Panc1 (cell line): ENCODE results near the gene PARD6G. TPM values are rescaled to one million over a fixed set of nuclear protein-coding genes. Genes with fewer than 3 reads are reported as not detected.

Experiments
- ATAC-seq: fragments of 200-7000 bp; cut with Tn5 transposase; 2 replicates; pipeline ENCODE4 v1.9.1; 2020; ENCODE audit warnings: mild to moderate bottlenecking, moderate library complexity
- BruUV-seq: library from RNA; stranded (reverse); fragments of 400-500 nt; replicated peaks from 2 replicates; lab custom pipeline; 2021; lab: Mats Ljungman, UMichigan
- CTCF ChIA-PET: fragments of 300-600 bp; sonication (Branson Sonifier 250); formaldehyde crosslinking; loops from one replicate; lab custom pipeline; 2022; ENCODE audit warnings: antibody characterized with exemption; lab: Charles Lee
- POLR2A ChIA-PET: fragments of 300-600 bp; sonication (Branson Sonifier 250); formaldehyde crosslinking; loops from one replicate; lab custom pipeline; 2022; ENCODE audit warnings: antibody characterized with exemption; lab: Charles Lee
- DNase-seq: peaks from one replicate; pipeline ENCODE4 v3.0.0-alpha.2; 2010; ENCODE audit warnings: low read depth, low spot score
- H3K27ac ChIP-seq: 2 replicates; pipeline ENCODE4 v1.5.1; 2011; ENCODE audit warnings: mild to moderate bottlenecking, low read length, inconsistent platforms
- H3K27me3 ChIP-seq: fragments of 200-500 bp; sonication (Bioruptor generic); 2 replicates; pipeline ENCODE4 v1.6.0; 2014; ENCODE audit warnings: low read length, inconsistent platforms; ENCODE audit not compliant: control insufficient read depth, insufficient read depth
- H3K36me3 ChIP-seq: fragments of 200-500 bp; sonication (Bioruptor generic); 2 replicates; pipeline ENCODE4 v1.5.1; 2014; ENCODE audit warnings: inconsistent platforms, mild to moderate bottlenecking, low read length, moderate library complexity; ENCODE audit not compliant: control insufficient read depth, insufficient read depth
- H3K4me1 ChIP-seq: 2 replicates; pipeline ENCODE4 v1.5.1; 2011; ENCODE audit warnings: inconsistent platforms, mild to moderate bottlenecking, low read length, moderate library complexity; ENCODE audit not compliant: control insufficient read depth, insufficient read depth
- H3K4me3 ChIP-seq, 2 experiments: 2 replicates each; pipeline ENCODE4 v1.5.1; 2011 to 2012; ENCODE audit warnings: low read depth in 2 of 2, low read length in 2 of 2, mild to moderate bottlenecking in 2 of 2, inconsistent platforms in 1 of 2, moderate library complexity in 1 of 2
- H3K9me3 ChIP-seq: fragments of 200-500 bp; sonication (Bioruptor generic); 2 replicates; pipeline ENCODE4 v1.5.1; 2014; ENCODE audit warnings: low read depth, mild to moderate bottlenecking, inconsistent platforms, low read length, moderate library complexity; ENCODE audit not compliant: control insufficient read depth, insufficient read depth
- CTCF ChIP-seq: fragments of 450-650 bp; IDR thresholded peaks from 2 replicates; pipeline ENCODE4 v1.5.1; 2017; ENCODE audit warnings: mild to moderate bottlenecking
- POLR2AphosphoS5 ChIP-seq: IDR thresholded peaks from 2 replicates; pipeline ENCODE4 v1.6.1; 2012; ENCODE audit warnings: mild to moderate bottlenecking, low read depth, low read length, moderate library complexity
- REST ChIP-seq, 2 experiments: IDR thresholded peaks; 2 replicates each; pipeline ENCODE4 v1.6.1; 2011 to 2012; ENCODE audit warnings: low read depth in 2 of 2, control low read depth in 1 of 2, low read length in 1 of 2, mild to moderate bottlenecking in 1 of 2, moderate library complexity in 1 of 2; ENCODE audit not compliant: insufficient read depth in 1 of 2
- SIN3A ChIP-seq: IDR thresholded peaks from 2 replicates; pipeline ENCODE4 v1.6.1; 2012; ENCODE audit warnings: low read depth, mild to moderate bottlenecking, low read length, moderate library complexity, borderline replicate concordance; ENCODE audit not compliant: insufficient read depth
- TCF7L2 ChIP-seq: IDR thresholded peaks from 2 replicates; pipeline ENCODE4 v1.6.1; 2011; ENCODE audit warnings: mild to moderate bottlenecking, low read depth, low read length, inconsistent platforms
- in situ Hi-C: cut with HindIII; loops from 2 replicates; pipeline ENCODE4 v1.10.0; 2016; ENCODE audit warnings: low sequenced_read_pairs, low pct_unique_long_range_greater_than_20kb
- intact Hi-C: fragments of 100-400 bp; cut with micrococcal nuclease; formaldehyde crosslinking; loops from one replicate; pipeline ENCODE4 v1.10.0; 2022; ENCODE audit not compliant: unreplicated experiment
- total RNA-seq: library from RNA; stranded (reverse); gene quantifications from one replicate; pipeline ENCODE4 v1.2.1, GENCODE V29; 2021; ENCODE audit not compliant: unreplicated experiment

Gene PARD6G
- total RNA-seq, 1 experiment from 2014 or later, result 5.2 TPM

GRCh38 chr18:80244167-80244566 is 3.1 kb downstream of the PARD6G start:
- no peak for DNase-seq

GRCh38 chr18:80243204-80243603 is 4.1 kb downstream of the PARD6G start:
- POLR2A ChIA-PET, result no interaction called here
- no TSS peak for BruUV-seq
- H3K27me3 ChIP-seq, result no peaks in the 10 kb centered on the region; the same call in 1 of the 2 replicates
- H3K36me3 ChIP-seq, result no peaks in the 10 kb centered on the region
- no peaks in the 10 kb centered on the region for H3K9me3 ChIP-seq
- DNase-seq (no peak), ATAC-seq (no peak)
- no peak overlapping the region for H3K27ac ChIP-seq
- CTCF ChIA-PET, result interaction anchor here (1.2 kb wide), 1 partner anchor 43 kb away, joined by 3 read pairs; no protein-coding TSS in a partner anchor
- no peak for TF ChIP-seq POLR2AphosphoS5
- no peak for TF ChIP-seq REST (IDR thresholded peaks at IDR 0.05; ENCODE audit: insufficient read depth in 1 of 2, low read depth in 2 of 2, low read length in 1 of 2)
- TF ChIP-seq SIN3A, result no peak
- TF ChIP-seq TCF7L2, result no peak
- TF ChIP-seq CTCF, result no peak
- peaks cover 13% of the 10 kb centered on the region; the same call in 1 of the 2 replicates for H3K4me1 ChIP-seq
- intact Hi-C loops (no loop called here), in situ Hi-C loops (no loop called here)
- H3K4me3 ChIP-seq, result no peak overlapping the region

More at GRCh38 chr18:80244167-80244566, 3.1 kb downstream of the PARD6G start:
- H3K36me3 ChIP-seq, result no peaks in the 10 kb centered on the region
- CTCF ChIA-PET, result interaction anchor here (1.2 kb wide), 1 partner anchor 44 kb away, joined by 3 read pairs; no protein-coding TSS in a partner anchor
- peaks cover 13% of the 10 kb centered on the region; the same call in 1 of the 2 replicates for H3K4me1 ChIP-seq
- H3K27me3 ChIP-seq, result no peaks in the 10 kb centered on the region; the same call in 1 of the 2 replicates
- in situ Hi-C loops (no loop called here), intact Hi-C loops (no loop called here)
- ATAC-seq, result no peak
- TF ChIP-seq REST (IDR thresholded peaks at IDR 0.05; ENCODE audit: insufficient read depth in 1 of 2, low read depth in 2 of 2, low read length in 1 of 2), result no peak
- no peak for TF ChIP-seq POLR2AphosphoS5
- TF ChIP-seq TCF7L2, result no peak
- no peak for TF ChIP-seq CTCF
- TF ChIP-seq SIN3A, result no peak
- no TSS peak for BruUV-seq
- POLR2A ChIA-PET, result no interaction called here
- H3K4me3 ChIP-seq, result no peak overlapping the region
- H3K9me3 ChIP-seq, result no peaks in the 10 kb centered on the region
- no peak overlapping the region for H3K27ac ChIP-seq
